ENCODE data around the gene DNAJC11.

GRCh38 chr1:6745073-6745472, 43.5 kb upstream of the DNAJC11 start:
- TF ChIP-seq CTCF (IDR thresholded peaks at IDR 0.05; ENCODE audit: poor library complexity) (no peak), EZH2phosphoT487 (IDR thresholded peaks at IDR 0.05; ENCODE audit: low read depth, severe bottlenecking, unreplicated experiment) (no peak)

Measured in hepatocyte (in vitro differentiated cells).